Pulmonary artery endothelial cell (primary cell): ENCODE results near the gene ZC3H4. TPM values are rescaled to one million over a fixed set of nuclear protein-coding genes. Genes with fewer than 3 reads are reported as not detected.
"Not testable (repeated sequence)": the region's sequence is repeated elsewhere in the genome, so short reads cannot be mapped to it uniquely, and the experiment has no call there.

Experiments used
- DNase-seq: peaks from one replicate; pipeline ENCODE4 v3.0.0-alpha.2; 2011; ENCODE audit warnings: low read depth, low spot score
- total RNA-seq: library from RNA; depleted of rRNA; stranded (reverse); fragments of >200 nt; gene quantifications from 2 replicates; pipeline ENCODE4 v1.2.3, GENCODE V29; 2014

Gene ZC3H4
- total RNA-seq, 1 donor from 2014 or later = 12.7 TPM

DNA sequence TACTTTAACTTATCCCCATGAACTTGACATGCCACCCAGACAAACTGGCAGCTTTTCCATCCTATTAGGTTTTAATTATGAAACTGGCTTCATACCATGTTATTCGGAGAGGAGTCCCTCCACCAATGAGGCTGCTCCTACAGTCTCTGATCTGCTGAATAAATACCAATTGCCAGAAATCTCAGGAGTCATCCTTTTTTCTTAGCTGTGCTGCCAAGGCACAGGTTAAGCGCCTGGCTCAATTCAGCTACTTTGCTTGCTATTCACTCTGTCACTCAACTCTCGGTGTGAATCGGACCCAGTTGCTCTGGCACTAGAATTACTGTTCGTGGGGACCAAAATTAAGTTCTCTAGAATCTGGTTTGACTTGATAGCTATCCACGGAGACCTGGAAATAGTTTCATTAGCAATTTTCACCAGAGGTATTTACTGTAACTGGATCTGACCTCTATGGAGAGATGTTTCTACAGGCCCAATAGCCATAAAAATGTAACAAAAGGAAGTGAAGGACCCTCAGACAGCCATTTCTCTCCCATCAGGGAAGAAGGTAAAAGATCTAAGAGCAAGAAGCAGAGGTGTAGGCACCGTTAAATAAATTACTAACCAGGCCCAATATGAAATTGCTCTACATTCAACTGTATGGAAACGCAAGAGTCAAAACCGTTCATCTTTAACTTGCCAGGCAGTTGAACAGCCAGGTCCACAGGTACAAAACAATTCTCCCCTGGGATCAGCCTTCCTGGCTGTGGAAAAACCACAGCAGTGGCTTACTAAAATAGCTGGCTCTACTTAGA is 5.4 kb downstream of the ZC3H4 start:
- no peak for DNase-seq

- no peak for DNase-seq
Measured at GRCh38 chr19:47107202-47107952, 6.2 kb downstream of the ZC3H4 start.

DNA sequence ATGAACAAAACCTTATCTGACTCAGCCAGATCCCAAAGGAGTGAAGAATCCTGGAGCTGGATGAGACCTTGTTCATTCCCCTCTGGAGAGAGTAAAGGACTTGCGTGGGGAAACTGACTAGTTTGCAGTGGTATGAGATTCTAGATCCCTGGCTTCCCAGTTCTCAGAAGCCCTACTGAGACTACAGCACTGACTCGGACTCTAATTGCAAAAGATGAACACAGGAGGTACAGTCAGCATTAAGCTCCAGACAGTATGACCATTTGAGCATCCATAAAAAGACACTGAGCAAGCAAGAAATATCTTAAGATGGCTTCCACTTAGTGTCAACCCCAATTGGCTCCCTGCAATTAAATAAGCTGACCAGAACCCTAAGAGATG is 6.8 kb downstream of the ZC3H4 start:
- DNase-seq = no peak

- no peak for DNase-seq
Measured at GRCh38 chr19:47105874-47106273, 7.7 kb downstream of the ZC3H4 start.

GRCh38 chr19:47104680-47105079 is 8.9 kb downstream of the ZC3H4 start:
- no peak for DNase-seq

DNA sequence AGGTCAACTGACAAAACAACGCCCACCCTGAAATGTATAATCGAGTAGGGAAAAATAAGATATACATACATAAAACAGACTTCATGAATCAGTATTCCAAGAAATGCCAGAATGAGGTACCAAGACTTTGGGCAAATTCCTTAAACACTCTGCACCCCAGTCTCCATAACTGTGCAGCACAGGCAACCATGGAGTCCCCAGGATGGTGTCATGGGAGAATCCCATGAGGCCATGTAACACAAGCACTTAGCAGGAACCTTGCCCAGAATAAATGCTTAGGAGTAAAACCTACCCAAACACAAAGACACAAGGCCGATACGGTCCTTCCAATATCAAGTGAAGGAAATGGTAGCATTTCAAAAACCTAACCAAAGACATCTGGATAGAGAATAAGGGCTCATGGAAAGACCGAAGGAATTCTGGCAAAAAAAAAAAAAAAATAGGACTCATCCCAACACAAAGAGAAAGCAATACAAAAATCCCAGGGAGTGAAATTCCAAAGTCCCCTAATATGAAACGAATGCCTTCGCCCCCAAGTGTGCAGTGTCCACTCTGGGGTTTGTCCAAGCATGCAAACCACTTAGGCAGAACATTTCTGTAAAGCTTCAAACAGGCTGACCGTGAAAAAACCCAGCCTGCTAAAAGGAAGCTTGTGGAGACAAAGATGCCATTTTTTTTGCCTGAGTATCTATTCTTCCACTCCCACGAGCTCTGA is 11.1 kb downstream of the ZC3H4 start:
- no peak for DNase-seq

DNA sequence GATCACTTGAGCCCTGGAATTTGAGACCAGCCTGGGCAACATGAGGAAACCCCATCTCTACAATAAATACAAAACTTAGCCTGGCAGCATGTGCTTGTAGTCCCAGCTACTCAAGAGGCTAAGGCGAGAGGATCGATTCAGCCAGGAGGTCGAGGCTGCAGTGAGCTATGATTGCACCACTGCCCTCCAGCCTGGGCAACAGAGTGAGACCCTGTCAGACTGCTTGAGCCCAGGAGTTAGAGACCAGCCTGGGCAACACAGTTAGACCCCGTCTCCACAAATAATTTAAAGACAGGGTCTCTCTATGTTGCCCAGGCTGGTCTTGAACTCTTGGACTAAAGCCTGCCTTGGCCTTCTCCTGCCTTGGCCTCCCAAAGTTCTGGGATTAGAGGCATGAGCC is 12.5 kb downstream of the ZC3H4 start:
- not testable (repeated sequence) for DNase-seq

DNA sequence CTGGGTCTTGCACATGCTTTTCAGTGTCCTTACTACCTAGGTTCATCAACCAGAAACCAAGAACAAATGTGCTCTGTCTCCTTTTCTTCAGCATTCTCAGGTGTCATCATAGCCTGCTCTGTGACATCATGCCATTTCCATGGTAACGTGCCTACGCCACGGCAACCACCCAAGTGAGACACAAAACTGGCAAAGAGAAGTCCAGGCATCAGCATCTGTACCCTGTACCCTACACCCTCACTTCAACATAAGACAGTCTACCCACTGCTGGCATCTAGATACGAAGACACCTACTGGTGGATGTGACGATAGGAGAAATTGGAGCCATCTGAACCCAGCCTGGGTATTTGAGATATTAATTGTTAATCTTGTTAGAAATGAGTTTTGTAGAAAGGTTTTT is 13.3 kb downstream of the ZC3H4 start:
- DNase-seq = no peak

DNA sequence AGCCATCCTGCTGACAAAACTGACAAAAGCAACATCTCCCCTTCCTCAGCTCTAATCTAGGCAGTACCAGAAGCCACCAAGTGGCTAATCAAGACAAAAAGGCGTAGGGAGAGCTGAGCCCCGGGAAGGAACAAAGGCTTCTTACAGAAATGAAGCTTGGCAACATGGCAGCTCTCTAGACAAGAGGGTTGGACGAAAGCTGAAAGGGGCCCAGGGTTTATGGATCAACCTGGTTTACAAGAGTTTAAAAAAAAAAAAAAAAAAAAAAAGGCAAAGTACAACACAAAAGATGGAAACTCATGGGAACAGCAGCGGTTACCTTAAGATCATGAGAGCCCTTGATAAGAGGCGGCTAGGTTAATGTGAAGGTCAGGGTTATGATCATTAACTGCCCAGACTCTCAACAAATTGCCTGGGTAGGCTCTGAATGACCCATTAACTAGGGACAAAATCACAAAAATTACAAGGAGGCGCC is 14.0 kb downstream of the ZC3H4 start:
- DNase-seq = no peak

DNA sequence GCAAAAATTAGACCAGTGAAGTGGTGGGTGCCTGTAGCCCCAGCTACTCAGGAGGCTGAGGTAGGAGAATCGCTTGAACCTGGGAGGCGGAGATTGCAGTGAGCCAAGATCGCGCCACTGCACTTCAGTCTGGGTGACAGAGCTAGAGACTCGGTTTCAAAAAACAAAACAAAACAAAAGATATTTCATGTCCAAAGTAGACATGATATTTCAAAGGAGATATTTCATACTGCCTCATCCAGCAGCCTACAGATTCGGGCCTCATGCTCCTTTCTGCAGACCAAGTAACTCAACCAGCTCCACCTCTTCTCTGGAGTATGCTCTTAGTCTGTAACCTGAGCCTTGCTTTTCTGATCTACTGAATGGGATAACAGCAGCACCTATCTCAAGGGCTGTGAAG is 15.0 kb downstream of the ZC3H4 start:
- DNase-seq = no peak

DNA sequence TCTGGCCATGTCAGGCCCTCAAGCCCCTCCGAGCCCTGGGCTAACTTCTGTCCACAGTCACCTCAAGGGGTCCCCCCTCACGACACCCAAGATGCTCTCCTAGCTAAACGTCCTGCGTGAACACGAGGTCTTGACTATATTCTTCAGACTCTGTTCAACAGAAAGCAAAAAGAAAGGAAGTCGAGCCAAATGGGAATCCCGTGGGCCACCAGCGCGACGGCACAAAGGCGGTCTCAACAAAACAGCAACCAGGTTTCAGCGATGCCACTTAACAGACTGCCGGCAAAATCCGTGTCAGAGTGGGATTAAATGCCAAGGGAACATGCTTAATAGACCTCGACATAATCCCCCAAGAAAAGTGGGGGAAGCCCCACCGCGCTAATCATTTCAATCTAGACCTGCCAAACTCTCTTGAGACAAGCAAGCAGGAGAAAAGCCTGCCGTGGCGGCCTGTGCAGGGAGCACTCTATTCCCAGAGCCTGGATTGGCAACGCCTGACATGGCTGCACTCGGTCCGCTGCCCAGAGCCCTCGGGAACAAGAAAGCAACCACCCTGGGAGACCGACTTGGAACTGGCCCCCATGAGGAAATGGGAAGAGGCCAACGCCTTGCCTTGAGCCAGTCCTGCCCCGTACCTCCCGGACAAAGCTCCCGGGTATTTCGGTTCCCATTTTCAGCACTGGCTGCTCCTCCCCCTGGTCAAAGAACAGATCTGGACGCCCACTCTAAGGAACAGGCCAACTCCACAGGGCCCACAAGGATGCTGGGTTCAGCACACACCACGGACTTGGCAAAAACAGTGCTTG is 16.0 kb downstream of the ZC3H4 start:
- DNase-seq = no peak

- no peak for DNase-seq
Measured at GRCh38 chr19:47096721-47097120, 16.9 kb downstream of the ZC3H4 start.

DNA sequence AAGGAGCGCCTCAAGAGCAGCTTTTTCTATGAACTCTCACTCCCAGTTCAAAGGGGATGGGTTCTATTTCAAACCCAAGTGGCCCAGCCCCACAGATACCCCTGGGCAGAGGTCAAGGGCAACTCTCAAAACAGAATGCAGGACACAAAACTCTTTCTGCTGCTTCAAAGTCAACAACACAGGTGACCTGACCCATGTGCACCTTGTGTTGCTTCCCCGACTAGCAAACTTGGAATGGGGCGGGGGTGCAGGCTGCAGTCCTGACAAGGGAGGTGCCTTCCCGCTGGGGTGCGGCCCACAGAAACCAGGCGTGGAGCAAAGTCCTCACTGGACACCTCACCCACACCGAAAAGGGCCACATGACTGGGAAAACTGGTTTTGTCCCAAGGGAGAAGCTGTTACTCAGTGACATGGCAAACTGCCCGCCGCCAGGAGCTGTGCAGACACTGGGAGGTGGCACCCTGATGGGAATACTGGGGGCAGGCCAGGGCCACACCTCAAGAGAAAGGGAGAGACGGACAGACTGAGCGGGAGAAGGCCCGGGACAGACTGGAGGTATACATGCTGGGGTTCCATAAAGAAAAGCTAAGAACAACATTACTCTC is 17.4 kb downstream of the ZC3H4 start:
- no peak for DNase-seq

GRCh38 chr19:47095476-47096099 is 18.0 kb downstream of the ZC3H4 start:
- no peak for DNase-seq

GRCh38 chr19:47094557-47095475 is 18.8 kb downstream of the ZC3H4 start:
- DNase-seq = no peak

- no peak for DNase-seq
Measured at GRCh38 chr19:47093841-47094240, 19.7 kb downstream of the ZC3H4 start.

DNA sequence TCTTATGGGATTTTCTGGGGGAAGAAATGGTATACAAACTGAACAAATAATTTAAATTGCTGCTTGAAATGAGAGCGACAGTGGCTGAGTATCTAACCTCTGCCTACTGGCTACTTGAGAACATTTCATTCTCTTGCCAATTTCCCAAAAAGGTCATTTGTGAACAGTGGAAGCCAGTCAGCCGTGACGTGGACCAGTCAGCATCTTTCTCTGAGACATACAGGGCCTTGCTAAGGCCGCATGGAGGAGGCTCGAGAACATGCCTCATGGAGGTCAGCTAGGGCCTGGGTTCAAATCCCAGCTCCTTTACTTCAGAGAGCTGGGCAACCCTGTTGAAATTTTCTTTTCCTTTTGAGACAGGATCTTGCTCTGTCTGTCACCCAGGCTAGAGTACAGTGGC is 20.3 kb downstream of the ZC3H4 start:
- DNase-seq = no peak

DNA sequence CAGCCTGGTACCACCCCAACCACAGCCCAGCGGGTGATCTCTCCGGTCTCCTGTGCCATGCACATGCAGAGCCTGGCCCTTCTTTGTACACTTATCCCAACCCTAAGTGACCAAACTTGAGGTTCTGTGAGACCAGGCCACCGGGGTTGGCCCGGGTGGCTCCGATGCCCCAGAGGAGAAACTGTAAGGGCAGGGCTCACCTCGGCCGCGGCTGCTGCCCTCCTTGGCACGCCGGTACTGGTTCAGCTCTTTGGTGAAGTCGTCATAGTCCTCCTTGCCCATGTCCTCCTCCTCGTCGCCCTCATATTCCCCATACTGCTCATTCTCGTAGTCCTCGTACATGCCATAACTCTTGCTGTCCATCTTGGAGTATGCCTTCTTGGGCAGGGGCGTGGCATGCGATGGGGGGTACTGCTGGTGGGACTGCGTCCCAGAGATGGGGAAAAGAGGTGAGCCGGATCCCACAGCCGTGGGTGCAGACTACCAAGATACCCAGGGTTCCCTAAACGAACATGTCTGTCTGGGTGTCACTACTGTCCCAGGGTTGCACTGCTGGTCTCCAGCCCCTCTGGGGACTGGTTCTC is 23.7 kb downstream of the ZC3H4 start:
- no peak for DNase-seq

DNA sequence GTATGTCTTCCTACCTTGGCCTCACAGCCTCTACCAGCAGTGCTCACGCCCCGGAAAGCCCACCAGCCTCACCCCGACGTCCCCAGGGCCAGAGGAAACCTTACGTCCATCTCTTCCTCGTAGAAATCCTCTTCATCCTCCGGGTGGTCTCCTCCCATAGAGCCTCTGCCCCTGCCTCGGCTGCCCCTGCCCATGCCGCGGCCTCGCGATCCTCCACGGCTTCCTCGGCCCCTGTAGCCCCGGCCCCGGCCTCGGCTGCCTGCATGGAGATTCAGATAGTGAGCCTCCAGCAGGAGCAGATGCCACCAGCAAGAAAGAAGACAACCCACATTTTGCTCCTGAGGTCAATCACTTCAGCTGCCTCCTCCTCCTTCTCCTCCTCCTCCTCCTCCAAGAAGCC is 27.3 kb downstream of the ZC3H4 start:
- DNase-seq = no peak
